ENCODE results near the gene STK32B. TPM values are rescaled to one million over a fixed set of nuclear protein-coding genes. Genes with fewer than 3 reads are reported as not detected.

STK32B gene
- total and polyA plus RNA-seq, 4 donors, result 0.02 to 0.28 (median 0.08) TPM; not detected in 1

DNA sequence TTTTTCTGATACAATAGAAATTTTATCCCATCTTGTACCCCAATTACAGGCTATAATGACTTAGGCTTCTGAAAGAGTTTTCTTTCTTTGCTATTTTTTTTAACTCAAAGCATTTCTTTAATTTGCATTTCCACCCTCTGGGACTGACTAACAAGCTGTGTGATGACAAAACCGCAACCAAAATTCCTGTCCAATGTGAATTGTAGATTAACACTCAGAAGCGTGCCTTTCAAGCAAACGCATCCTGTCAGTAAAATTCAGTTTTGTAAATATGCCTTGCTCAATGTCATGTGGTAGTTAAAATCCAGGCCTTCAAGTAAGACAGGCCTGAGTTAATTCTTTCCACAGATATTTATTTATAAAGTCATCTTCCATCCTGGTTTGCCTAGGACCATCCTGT is 50.3 kb downstream of the STK32B start (continued):
- TF ChIP-seq, protein P1, sequence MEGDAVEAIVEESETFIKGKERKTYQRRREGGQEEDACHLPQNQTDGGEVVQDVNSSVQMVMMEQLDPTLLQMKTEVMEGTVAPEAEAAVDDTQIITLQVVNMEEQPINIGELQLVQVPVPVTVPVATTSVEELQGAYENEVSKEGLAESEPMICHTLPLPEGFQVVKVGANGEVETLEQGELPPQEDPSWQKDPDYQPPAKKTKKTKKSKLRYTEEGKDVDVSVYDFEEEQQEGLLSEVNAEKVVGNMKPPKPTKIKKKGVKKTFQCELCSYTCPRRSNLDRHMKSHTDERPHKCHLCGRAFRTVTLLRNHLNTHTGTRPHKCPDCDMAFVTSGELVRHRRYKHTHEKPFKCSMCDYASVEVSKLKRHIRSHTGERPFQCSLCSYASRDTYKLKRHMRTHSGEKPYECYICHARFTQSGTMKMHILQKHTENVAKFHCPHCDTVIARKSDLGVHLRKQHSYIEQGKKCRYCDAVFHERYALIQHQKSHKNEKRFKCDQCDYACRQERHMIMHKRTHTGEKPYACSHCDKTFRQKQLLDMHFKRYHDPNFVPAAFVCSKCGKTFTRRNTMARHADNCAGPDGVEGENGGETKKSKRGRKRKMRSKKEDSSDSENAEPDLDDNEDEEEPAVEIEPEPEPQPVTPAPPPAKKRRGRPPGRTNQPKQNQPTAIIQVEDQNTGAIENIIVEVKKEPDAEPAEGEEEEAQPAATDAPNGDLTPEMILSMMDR (IDR thresholded peaks at IDR 0.05; ENCODE audit: low read depth, low read length, missing input control), result no peak
- no peak for TF ChIP-seq YY1 (IDR thresholded peaks at IDR 0.05)
- TF ChIP-seq, protein P2, sequence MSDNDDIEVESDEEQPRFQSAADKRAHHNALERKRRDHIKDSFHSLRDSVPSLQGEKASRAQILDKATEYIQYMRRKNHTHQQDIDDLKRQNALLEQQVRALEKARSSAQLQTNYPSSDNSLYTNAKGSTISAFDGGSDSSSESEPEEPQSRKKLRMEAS (IDR thresholded peaks at IDR 0.05), result no peak
- no peak for TF ChIP-seq FOXA2 (IDR thresholded peaks at IDR 0.05)
- TF ChIP-seq TAF1 (conservative IDR thresholded peaks at IDR 0.05), result no peak
- TF ChIP-seq NR2F2 (IDR thresholded peaks at IDR 0.05), result no peak
- no peak for TF ChIP-seq HNF4A (conservative IDR thresholded peaks at IDR 0.05)
- TF ChIP-seq FOXA1 (IDR thresholded peaks at IDR 0.05), result no peak
- TF ChIP-seq GABPA (IDR thresholded peaks at IDR 0.05 in 1 of 2, conservative IDR thresholded peaks at IDR 0.05 in 1 of 2), result no peak

DNA sequence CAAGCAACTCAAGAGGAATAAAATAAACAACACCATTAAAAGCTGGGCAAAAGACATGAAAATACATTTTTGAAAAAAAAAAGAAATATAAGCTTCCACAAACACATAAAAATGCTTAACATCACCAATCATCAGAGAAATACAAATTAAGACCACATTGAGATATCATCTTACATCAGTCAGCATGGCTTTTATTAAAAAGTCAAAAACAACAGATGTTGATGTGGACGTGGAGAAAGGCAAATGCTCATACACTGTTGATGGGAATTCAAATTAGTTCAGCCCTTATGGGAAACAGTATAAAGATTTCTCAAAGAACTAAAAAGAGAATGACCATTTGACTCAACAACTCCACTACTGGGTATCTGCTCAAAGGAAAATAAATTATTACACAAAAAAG is 59.6 kb downstream of the STK32B start:
- no peak for DNase-seq (ENCODE audit: low spot score)
- no peaks in the 10 kb centered on the region for H3K36me3 ChIP-seq (ENCODE audit: control insufficient read depth in 4 of 4, insufficient read depth in 3 of 4, low read depth in 1 of 4, low read length in 3 of 4)
- no peaks in the 10 kb centered on the region for H3K4me1 ChIP-seq (ENCODE audit: control insufficient read depth in 4 of 4, insufficient read depth in 4 of 4, low read length in 3 of 4)
- H3K27ac ChIP-seq (ENCODE audit: low read depth in 1 of 2, low read length in 2 of 2), result no peak overlapping the region
- H3K9me3 ChIP-seq (ENCODE audit: control insufficient read depth in 4 of 4, low read length in 3 of 4), result peaks cover 0 to 2% (median under 1%) of the 10 kb centered on the region in 4 donors
- H3K9ac ChIP-seq (ENCODE audit: low read depth in 1 of 2, low read length in 2 of 2), result no peak overlapping the region
- WGBS, result 49% methylated on average over 1 of the region's 1 CpG
- peaks cover 0 to 3% (median 0%) of the 10 kb centered on the region in 4 donors for H3K27me3 ChIP-seq (ENCODE audit: control insufficient read depth in 4 of 4, insufficient read depth in 4 of 4, low read length in 3 of 4)
- H3K4me3 ChIP-seq (ENCODE audit: low read depth in 1 of 3, low read length in 3 of 3), result no peak overlapping the region
- TF ChIP-seq, protein P3, sequence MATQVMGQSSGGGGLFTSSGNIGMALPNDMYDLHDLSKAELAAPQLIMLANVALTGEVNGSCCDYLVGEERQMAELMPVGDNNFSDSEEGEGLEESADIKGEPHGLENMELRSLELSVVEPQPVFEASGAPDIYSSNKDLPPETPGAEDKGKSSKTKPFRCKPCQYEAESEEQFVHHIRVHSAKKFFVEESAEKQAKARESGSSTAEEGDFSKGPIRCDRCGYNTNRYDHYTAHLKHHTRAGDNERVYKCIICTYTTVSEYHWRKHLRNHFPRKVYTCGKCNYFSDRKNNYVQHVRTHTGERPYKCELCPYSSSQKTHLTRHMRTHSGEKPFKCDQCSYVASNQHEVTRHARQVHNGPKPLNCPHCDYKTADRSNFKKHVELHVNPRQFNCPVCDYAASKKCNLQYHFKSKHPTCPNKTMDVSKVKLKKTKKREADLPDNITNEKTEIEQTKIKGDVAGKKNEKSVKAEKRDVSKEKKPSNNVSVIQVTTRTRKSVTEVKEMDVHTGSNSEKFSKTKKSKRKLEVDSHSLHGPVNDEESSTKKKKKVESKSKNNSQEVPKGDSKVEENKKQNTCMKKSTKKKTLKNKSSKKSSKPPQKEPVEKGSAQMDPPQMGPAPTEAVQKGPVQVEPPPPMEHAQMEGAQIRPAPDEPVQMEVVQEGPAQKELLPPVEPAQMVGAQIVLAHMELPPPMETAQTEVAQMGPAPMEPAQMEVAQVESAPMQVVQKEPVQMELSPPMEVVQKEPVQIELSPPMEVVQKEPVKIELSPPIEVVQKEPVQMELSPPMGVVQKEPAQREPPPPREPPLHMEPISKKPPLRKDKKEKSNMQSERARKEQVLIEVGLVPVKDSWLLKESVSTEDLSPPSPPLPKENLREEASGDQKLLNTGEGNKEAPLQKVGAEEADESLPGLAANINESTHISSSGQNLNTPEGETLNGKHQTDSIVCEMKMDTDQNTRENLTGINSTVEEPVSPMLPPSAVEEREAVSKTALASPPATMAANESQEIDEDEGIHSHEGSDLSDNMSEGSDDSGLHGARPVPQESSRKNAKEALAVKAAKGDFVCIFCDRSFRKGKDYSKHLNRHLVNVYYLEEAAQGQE (IDR thresholded peaks at IDR 0.05), result no peak
- TF ChIP-seq, protein P1 (IDR thresholded peaks at IDR 0.05; ENCODE audit: low read depth, low read length, missing input control), result no peak
- no peak for TF ChIP-seq JUND (IDR thresholded peaks at IDR 0.05)
- TF ChIP-seq, protein P4, sequence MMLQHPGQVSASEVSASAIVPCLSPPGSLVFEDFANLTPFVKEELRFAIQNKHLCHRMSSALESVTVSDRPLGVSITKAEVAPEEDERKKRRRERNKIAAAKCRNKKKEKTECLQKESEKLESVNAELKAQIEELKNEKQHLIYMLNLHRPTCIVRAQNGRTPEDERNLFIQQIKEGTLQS (IDR thresholded peaks at IDR 0.05), result no peak
- TF ChIP-seq, protein P2 (IDR thresholded peaks at IDR 0.05), result no peak
- no peak for TF ChIP-seq SP1 (IDR thresholded peaks at IDR 0.05)
- no peak for TF ChIP-seq YY1 (IDR thresholded peaks at IDR 0.05)
- no peak for TF ChIP-seq TAF1 (conservative IDR thresholded peaks at IDR 0.05)
- no peak for TF ChIP-seq HNF4G (IDR thresholded peaks at IDR 0.05)
- no peak for TF ChIP-seq RAD21 (IDR thresholded peaks at IDR 0.05)
- no peak for TF ChIP-seq HNF4A (conservative IDR thresholded peaks at IDR 0.05)
- no peak for TF ChIP-seq FOXA2 (IDR thresholded peaks at IDR 0.05)
- no peak for TF ChIP-seq EGR1 (IDR thresholded peaks at IDR 0.05; ENCODE audit: low read depth in 2 of 2)
- TF ChIP-seq RXRA (IDR thresholded peaks at IDR 0.05), result no peak
- no peak for TF ChIP-seq FOXA1 (IDR thresholded peaks at IDR 0.05)
- no peak for TF ChIP-seq GABPA (IDR thresholded peaks at IDR 0.05 in 1 of 2, conservative IDR thresholded peaks at IDR 0.05 in 1 of 2)
- TF ChIP-seq, protein P5, sequence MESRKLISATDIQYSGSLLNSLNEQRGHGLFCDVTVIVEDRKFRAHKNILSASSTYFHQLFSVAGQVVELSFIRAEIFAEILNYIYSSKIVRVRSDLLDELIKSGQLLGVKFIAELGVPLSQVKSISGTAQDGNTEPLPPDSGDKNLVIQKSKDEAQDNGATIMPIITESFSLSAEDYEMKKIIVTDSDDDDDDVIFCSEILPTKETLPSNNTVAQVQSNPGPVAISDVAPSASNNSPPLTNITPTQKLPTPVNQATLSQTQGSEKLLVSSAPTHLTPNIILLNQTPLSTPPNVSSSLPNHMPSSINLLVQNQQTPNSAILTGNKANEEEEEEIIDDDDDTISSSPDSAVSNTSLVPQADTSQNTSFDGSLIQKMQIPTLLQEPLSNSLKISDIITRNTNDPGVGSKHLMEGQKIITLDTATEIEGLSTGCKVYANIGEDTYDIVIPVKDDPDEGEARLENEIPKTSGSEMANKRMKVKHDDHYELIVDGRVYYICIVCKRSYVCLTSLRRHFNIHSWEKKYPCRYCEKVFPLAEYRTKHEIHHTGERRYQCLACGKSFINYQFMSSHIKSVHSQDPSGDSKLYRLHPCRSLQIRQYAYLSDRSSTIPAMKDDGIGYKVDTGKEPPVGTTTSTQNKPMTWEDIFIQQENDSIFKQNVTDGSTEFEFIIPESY (IDR thresholded peaks at IDR 0.05), result no peak

Measured in liver (tissue), 9 donors.